Measurements from ENCODE around the gene CLIP2.
"Not testable (repeated sequence)": the region's sequence is repeated elsewhere in the genome, so short reads cannot be mapped to it uniquely, and the experiment has no call there.

The CLIP2 gene

DNA sequence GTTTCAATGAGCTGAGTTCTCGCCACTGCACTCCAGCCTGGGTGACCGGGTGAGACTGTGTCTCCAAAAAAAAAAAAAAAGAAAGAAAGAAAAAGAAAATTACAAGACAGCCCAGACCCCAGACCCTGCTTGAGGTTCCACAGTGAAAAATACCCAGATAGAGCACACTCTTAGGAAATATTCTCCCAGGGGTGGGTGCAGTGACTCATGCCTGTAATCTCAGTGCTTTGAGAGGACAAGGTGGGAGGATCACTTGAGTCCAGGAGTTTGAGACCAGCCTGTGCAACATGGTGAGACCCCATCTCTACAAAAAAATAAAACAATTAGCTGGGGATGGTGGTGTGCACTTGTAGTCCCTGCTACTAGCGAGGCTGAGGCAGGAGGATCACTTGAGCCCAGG is 123.4 kb downstream of the CLIP2 start:
- TF ChIP-seq, protein P1, sequence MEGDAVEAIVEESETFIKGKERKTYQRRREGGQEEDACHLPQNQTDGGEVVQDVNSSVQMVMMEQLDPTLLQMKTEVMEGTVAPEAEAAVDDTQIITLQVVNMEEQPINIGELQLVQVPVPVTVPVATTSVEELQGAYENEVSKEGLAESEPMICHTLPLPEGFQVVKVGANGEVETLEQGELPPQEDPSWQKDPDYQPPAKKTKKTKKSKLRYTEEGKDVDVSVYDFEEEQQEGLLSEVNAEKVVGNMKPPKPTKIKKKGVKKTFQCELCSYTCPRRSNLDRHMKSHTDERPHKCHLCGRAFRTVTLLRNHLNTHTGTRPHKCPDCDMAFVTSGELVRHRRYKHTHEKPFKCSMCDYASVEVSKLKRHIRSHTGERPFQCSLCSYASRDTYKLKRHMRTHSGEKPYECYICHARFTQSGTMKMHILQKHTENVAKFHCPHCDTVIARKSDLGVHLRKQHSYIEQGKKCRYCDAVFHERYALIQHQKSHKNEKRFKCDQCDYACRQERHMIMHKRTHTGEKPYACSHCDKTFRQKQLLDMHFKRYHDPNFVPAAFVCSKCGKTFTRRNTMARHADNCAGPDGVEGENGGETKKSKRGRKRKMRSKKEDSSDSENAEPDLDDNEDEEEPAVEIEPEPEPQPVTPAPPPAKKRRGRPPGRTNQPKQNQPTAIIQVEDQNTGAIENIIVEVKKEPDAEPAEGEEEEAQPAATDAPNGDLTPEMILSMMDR (IDR thresholded peaks at IDR 0.05; ENCODE audit: low read depth, low read length, missing control alignments): no peak
- no peak for DNase-seq (ENCODE audit: low read depth)

DNA sequence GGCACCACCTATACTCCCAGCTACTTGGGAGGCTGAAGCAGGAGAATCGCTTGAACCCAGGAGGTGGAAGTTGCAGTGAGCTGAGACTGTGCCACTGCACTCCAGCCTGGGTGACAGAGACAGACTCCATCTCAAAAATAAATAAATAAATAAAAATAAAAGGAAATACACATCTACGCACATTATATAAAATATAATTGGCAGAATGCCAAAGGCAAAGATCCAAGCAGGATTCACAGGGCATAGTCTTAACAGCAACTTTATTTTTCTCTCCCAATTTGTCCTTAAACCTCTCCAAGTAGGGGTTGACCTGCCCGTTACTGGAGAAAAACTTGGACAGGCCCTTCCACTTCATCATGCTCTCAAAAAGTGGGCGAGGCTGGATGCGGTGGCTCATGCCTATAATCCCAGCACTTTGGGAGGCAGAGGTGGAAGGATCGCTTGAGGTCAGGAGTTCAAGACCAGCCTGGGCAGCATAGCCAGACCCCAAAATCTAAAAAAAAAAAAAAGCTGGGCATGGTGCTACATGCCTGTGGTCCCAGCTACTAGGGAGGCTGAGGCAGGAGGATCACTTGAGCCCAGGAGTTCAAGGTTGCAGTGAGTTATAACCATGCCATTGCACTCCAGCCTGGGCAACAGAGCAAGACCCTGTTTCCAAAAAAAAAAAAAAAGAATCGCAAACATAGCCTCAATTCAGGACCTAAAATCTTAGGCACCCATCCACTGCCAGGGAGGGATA is 125.6 kb downstream of the CLIP2 start:
- not testable (repeated sequence) for DNase-seq (ENCODE audit: low read depth); H3K4me3 ChIP-seq (ENCODE audit: low read depth, low read length)

More for the DNA sequence above, 123.4 kb downstream of the CLIP2 start:
- no peak overlapping the region for H3K4me3 ChIP-seq (ENCODE audit: low read depth, low read length)

DNA sequence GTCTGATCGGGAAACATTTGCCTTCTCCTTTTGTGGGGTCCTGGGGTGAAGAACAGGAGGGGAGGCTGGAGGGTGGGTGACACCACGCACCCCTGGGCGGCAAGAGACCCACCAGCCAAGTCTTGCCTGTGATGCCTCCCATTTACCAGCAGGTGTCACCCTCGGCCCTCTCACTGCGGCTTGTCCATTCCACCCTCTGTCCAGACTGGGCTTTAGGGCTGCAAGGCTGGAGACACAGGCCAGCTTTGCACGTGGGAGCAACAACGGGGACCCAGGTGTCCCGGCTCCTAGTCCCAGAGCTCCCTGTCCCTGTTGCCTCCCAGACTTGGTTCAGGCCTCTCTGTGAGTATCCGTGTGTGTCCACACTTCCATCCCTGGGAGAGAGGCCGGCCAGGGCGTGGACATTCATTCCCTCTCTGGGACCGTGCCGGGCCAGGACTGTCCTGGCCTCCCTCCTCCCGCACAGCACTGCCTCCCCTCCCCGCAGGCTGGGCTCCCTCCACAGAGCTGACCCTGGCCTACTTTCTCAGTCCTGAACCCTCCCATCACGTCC is 128.3 kb downstream of the CLIP2 start:
- peak; percentile 19 for DNase-seq (ENCODE audit: low read depth)
- TF ChIP-seq, protein P1 (IDR thresholded peaks at IDR 0.05; ENCODE audit: low read depth, low read length, missing control alignments): peak; percentile 100
- H3K4me3 ChIP-seq (ENCODE audit: low read depth, low read length): no peak overlapping the region

DNA sequence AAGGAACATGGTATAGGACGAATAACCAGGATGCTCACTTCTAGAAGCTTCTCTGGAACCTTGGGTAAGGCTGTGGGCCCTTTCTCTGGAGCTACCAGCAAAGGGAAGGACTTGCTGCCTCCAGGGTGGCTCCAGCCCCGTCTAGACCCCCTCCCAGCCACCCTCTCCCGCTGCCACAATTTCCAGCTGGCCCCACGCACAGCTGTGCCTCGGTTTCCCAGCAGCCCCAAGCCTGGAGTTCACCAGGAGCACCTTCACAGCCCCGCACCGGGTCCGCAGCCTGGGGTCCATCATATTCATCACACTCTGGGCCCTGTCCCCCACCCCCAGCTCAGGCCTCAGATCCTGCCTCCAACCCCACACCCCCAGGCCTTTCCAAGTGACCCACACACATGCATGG is 128.9 kb downstream of the CLIP2 start:
- no peak overlapping the region for H3K4me3 ChIP-seq (ENCODE audit: low read depth, low read length)
- no peak for DNase-seq (ENCODE audit: low read depth)
- TF ChIP-seq, protein P1 (IDR thresholded peaks at IDR 0.05; ENCODE audit: low read depth, low read length, missing control alignments): no peak

DNA sequence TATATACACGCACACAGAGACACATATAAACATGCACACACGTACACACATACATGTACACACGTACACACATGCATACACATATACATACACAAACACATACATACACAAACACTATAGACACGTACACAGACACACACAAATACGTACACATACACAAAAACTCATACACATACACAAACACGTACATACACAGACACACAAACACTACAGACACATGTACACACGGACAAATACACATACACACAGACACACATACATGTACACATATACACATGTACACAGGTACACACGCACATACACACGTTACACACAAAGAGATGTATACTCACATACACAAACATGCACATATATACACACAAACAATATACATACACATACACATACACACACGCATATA is 129.3 kb downstream of the CLIP2 start:
- TF ChIP-seq, protein P1 (IDR thresholded peaks at IDR 0.05; ENCODE audit: low read depth, low read length, missing control alignments): no peak
- no peak for DNase-seq (ENCODE audit: low read depth)
- H3K4me3 ChIP-seq (ENCODE audit: low read depth, low read length): no peak overlapping the region

DNA sequence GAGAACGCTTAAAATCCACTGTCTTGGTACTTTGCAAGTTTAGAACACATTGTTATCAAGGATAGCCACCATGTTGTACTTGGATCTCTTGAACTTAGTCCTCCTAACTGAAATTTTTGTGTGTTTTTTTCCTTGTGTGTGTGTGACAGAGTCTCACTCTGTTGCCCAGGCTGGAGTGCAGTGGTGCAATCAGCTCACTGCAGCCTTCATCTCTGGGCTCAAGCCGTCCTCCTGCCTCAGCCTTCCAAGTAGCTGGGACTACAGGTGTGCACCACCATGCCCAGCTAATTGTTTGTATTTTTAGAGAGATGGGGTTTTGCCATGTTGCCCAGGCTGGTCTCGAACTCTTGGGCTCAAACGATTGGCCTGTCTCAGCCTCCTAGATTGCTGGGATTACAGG is 130.0 kb downstream of the CLIP2 start:
- not testable (repeated sequence) for DNase-seq (ENCODE audit: low read depth); H3K4me3 ChIP-seq (ENCODE audit: low read depth, low read length)

DNA sequence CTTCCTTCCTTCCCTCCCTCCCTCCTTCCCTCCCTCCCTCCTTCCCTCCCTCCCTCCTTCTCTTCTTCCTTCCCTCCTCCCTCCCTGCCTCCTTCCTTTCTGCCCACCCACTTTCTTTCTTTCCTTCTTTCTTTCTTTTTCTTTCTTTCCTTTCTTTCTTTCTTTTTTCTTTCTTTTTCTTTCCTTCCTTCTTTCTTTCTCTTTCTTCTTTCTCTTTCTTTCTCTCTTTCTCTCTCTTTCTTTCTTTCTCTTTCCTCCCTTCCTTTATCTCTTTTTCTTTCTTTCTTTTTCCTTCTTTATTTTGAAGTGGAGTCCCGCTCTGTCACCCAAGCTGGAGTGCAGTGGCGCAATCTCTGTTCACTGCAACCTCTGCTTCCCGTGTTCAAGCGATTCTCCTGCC is 130.8 kb downstream of the CLIP2 start:
- no peak for DNase-seq (ENCODE audit: low read depth)
- TF ChIP-seq, protein P1 (IDR thresholded peaks at IDR 0.05; ENCODE audit: low read depth, low read length, missing control alignments): no peak
- no peak overlapping the region for H3K4me3 ChIP-seq (ENCODE audit: low read depth, low read length)

DNA sequence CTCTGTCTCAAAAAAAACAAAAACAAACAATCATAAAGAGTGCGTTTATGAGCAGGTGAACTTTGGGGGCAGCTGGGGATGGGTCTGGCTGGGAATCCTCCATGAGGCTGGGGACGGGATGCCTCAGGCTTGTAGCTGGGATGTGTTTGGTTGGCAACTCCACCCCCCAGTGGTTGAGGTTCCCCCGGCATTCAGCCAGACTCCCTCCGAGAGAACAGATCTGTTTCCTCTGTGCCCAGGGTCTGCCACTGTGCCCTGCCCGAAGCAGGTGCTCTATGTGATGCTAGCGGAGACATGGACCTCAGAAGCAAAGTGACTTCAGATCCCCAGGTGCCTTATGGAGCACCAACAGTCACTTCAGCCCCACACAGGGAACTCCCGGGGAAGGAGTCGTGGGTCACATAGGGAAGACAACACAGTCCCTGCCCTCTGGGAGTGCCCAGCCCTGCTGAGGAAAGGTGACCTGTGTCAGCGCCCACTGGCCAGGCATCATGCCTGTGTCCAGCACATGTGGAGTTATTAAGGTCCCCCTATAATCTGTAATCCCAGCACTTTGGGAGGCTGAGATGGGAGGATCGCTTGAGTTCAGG is 135.2 kb downstream of the CLIP2 start:
- DNase-seq (ENCODE audit: low read depth): no peak
- TF ChIP-seq, protein P1 (IDR thresholded peaks at IDR 0.05; ENCODE audit: low read depth, low read length, missing control alignments): no peak
- no peak overlapping the region for H3K4me3 ChIP-seq (ENCODE audit: low read depth, low read length)
